NCI-H2107 treated with DMSO at 0.1 percent for 48 hours (cell line): ENCODE measurements around the gene CMYA5.

Experiments
- DNase-seq: peaks from one replicate; lab custom pipeline; 2025; ENCODE audit not compliant: unreplicated experiment; lab: John Stamatoyannopoulos, UW

The CMYA5 gene

DNA sequence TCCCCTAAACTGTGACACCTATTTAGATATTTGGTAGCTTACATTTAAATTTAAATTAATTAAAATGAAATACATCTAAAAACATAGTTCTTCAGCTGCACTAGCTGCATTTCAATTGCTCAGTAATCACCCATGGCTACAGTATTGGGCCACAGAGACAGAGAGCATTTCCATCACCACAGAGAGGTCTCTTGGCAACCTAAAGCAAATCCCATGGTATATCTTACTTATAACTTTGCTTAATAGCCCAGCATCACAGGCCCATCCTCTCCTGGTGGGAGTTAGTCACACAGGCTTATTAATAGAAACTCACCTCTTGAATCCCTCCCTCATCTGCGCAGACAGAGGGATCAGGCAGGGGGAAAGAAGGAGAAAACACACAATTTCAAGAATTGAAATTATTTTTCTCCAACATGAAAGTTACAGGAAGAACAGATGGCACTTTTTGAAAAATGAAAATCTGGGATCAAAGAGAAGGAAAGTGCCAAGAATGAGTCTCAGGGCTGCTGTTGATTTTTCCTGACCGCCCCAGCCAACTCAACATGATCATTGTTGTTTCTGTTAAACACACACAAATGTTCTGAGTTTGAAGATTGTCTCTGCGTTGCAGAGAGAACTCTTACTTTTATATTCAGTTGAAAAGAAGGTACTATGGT, 144.6 kb downstream of the CMYA5 start:
- DNase-seq, result no peak

DNA sequence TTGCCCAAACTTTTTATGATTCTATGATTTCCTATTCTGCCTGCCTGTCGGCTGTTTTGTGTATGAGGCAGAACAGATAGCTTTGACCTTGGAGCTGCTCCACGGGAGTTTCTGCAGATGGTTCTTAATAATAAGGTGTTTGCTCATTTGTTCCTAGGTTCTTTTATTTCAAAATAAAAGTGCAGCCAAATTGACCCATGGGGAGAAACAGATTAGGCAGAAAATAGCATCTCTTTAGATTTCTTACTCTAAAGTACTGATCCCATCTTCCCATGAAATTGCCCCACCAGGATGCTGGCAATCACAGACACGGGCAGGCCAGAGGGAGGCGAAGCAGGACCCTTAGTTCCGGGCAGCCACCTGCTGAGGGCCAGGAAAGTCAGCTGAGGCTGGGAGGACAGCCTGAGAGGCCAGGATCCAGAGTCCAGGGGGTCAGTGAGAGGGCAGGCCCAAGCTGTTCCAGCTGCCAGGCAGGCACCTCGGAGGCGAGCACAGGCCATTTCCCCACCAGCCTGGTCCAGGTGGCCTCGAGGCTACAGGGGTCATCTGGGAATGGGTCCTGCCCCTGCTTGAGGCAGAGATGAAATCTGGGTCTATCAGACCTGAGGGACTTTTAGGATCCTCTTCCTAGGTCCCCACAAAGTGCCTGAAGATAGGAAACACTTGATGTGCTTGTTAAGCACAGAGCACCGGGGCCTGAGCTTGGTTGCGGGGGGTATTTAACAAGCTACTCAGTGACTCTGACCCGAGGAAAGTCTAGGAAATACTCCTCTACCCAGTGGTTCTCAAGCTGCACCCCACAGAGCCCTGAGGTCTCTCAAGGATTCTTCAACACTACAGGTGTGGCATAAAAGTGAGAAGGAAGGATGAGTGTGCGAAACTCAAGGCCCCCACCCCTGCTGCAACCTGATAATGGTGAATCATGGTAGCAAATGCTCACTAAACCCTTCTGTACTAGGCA, 145.4 kb downstream of the CMYA5 start:
- DNase-seq, result no peak

DNA sequence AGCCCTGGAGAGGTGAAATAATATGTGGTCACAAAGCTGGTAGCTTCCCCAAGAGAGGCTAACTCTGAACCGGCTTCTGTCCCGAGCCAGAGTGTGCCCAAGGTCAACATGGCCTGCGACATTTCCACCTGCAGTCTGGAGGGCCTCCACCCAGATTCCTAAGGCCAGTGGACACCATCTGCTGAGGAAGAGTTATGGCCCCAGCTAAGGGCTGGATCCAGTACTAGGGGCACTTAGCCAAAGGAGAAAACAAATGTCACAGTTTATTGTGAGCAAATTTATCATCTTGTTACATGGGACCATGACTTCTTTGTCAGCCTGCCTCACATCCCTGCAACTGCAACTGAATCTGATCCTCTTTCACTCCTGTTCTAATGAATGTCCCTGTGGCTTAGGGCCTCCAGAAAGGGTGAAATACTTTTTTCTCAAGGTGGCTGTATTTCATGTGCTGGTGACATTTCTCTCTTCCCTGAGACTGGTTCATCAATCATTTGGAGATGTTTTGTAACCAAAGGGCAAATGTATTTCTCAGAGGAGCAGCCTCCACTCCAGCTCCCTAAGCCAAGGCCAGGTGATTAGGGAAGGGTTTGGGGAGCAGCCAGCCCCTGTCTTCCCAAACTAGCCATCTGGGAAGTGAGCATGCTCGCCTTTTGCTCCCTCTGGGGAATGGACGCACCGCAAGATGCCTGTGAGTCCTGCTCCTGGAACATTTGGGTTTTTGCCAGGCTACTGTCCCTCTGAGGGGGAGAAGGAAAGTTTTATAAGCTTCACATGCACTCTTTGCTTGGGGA, 148.3 kb downstream of the CMYA5 start:
- no peak for DNase-seq

DNA sequence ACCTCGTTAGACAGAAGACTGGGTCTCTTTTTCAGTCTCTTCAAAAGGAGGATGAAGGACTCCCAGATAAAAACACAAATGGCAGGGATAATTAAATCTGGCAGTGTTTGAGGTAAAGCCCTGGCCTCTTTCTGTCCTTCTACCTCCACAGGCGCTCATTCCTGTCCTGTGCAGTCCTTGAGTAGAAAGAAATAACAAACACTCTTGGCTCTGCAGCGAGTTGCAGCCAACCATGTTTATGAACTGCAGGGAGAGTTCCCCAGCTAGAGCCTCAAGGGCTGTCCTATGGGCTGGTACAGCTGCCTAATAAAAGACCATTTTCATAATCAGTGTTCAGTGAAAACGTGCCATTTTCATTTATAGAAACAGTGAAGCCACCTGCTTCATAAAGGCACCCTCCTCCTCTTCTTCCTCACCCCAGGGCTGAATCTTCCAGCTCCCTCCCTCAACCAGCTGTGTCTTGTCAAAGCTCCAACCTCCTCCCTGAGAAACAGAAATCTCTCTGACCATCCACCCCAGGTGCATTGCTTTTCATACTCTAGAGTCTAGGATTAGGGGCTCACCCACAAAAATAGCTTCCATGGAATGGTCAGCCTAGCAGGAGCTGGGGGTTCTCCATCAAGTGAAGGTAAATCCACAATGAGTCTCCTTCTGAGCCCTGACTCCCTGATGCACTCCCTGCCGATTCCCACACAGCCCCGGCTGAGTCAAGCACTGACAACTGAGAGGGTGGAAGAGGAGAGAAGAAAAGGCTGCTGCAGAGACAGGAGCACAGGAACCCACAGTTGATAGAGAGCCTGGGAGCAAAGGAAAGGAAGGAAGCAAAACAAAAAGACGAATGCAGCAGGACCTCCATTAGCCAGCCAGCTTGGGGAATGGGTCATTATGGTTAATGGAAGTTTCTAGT, 150.7 kb downstream of the CMYA5 start:
- no peak for DNase-seq

DNA sequence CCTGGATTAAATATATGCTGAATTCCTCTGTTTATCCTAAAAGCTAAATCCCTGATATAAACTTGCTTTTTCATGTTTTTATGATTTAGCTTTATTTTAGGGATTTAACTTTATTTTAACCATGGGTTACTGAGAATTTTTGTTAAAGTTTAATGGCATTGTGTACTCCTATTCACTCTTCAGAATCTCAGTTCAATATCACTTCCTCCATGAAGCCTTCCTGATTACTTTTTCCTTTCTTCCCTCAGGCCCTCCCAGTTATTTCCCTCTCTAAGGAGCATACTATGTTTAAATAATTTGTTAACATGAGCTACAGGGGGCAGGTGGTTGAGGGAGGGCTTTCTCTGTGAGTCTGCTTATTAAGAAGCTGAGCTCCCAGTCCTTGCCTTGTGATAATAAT, 151.5 kb downstream of the CMYA5 start:
- no peak for DNase-seq

DNA sequence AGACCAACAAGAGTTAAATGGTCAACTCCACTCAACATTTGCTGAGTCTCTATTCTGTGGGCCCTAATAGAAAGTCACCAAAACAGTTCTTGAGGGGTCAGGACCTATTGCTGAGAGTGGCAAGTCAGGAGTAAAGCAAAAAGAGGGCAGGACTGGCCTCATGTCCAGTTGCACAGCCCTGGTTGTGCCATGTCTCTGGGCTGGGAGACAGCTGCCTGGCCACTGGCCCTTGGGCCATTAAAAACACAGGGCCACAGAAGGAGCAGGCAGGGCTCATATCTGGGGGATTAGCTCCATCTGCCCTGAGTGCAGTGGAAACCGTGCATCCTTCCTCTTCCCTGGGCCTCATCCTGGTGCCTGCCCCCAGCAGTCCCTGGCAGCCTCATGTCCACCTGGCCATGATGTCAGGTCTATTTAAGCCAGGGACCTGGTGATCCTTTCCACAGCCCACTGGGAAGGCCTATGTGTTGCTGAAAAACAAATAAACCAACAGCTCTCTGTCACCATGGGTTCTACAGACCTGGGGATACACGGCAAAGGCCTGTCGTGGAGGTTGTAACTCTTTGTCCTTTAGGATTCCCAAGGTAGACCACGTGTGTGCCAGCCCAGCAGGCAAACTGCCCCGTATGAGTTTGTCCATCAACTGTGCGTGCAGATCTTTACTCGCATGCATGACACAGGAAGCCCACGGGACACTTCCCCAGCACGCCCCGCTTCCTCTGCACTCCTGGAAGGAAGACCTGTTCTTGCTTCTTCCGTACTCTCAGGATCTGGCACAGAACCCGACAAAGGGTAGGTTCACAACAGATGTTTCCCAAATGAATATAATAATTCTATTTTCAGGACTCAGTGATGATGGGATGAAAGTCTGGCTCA, 152.6 kb downstream of the CMYA5 start:
- no peak for DNase-seq

DNA sequence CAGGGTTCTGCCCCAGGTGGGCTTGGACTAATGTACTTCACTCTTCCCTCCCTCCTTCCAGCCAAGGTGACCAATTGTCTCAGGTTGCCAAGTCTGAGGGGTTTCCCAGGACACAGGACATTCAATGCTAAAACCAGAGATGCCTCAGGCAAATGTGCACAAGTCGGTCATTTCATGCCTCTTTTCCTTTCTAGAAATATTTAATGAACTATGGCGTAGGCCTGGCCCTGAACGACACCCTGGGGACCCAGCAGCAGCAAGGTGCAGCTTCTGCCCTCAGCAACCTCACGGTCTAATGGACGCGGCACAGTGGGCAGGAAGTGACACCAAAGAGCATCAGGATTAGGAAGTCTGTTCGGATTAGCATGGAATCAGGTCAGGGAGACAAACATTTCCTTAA, 153.4 kb downstream of the CMYA5 start:
- DNase-seq, result no peak

- no peak for DNase-seq
These were observed 154.1 kb downstream of the CMYA5 start for GRCh38 chr5:79843450-79844388.

GRCh38 chr5:79844571-79844970, 154.9 kb downstream of the CMYA5 start:
- no peak for DNase-seq

GRCh38 chr5:79845448-79846197, 156.0 kb downstream of the CMYA5 start:
- DNase-seq, result no peak

DNA sequence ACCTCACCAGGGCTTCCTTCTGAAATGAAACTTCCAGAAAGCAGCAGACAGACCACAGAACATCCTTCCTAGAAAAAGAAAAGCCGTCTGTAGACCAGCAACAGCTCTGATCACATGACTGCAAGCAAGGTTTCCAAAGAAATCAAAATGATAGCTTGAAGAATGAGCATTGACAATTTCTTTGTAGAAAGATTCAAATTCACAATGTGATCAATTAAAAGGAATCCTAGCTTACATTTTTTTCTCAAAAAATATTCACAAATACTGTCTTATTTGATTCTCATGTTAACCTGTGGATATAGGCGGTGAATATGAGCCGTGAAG, 156.5 kb downstream of the CMYA5 start:
- DNase-seq, result no peak

DNA sequence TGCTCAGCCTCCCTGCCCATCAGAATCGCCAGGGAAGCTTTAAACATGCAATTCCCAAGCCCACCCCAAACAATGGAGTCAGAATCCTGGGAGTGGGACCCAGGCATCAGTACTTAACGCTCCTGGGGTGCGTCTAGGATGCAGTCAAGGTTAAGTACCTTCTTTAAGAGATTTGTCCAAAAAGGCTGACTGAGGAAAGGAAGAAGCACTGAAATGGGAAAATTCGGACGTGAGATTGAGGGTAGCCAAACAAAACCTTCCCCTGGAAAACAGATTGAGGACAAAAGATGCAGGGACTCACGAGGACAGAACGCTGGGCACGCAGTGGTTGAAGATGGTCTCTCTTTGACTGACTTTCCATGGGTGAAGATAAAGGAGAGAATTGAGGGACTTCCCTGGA, 157.9 kb downstream of the CMYA5 start:
- DNase-seq, result no peak

DNA sequence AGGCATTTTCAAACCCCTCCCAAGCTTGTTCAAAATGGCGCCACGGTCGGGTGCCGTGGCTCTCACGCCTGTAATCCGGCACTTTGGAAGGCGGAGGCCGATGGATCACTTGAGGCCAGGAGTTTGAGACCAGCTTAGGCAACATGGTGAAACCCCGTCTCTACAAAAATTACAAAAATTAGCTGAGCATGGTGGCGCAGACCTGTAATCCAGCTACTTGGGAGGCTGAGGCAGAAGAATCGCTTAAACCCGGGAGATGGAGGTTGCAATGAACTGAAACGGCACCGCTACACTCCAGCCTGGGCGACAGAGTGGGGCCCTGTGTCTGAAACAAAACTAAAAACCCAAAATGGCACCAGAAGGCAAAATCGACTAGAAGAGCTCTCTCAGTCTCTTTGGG, 159.4 kb downstream of the CMYA5 start:
- DNase-seq, result no peak
